Subcutaneous adipose tissue (tissue), 4 donors: ENCODE data around the gene CNN1. TPM values are rescaled to one million over a fixed set of nuclear protein-coding genes. Genes with fewer than 3 reads are reported as not detected.

ENCODE experiments used
- CTCF ChIP-seq: fragments of 450-650 bp; IDR thresholded peaks from one replicate; pipeline ENCODE4 v1.5.1; 2016; ENCODE audit warnings: low read depth, mild to moderate bottlenecking, control low read depth, antibody characterized with exemption, moderate library complexity
- total RNA-seq, 4 donors: library from RNA; depleted of rRNA; stranded (reverse); fragments of >200 nt; gene quantifications; one replicate each; pipeline ENCODE4 v1.1.0, GENCODE V29; 2016

Gene CNN1
- total RNA-seq: 1 to 10 TPM; 2.7 to 9.3 (median 5.2) TPM

GRCh38 chr19:11538232-11539036, at the start of gene CNN1:
Gene CNN1 (plus strand): TSS chr19:11538851. CDS start chr19:11538928, 77 bp downstream.
- no peak for TF ChIP-seq CTCF

- TF ChIP-seq CTCF: no peak
These were observed 49.3 kb upstream of the CNN1 start for GRCh38 chr19:11489378-11489777.

- TF ChIP-seq CTCF: no peak
These were observed 43.9 kb upstream of the CNN1 start for GRCh38 chr19:11494634-11495285.

GRCh38 chr19:11495481-11495880, 43.2 kb upstream of the CNN1 start:
- no peak for TF ChIP-seq CTCF

GRCh38 chr19:11495885-11496284, 42.8 kb upstream of the CNN1 start:
- TF ChIP-seq CTCF: no peak

- no peak for TF ChIP-seq CTCF
These were observed 42.1 kb upstream of the CNN1 start for GRCh38 chr19:11496391-11497163.

GRCh38 chr19:11499220-11499726, 39.4 kb upstream of the CNN1 start:
- no peak for TF ChIP-seq CTCF
